Breast epithelium (tissue), 3 donors: Measurements from ENCODE around the gene ABCC4.
"Not testable (repeated sequence)": the region's sequence is repeated elsewhere in the genome, so short reads cannot be mapped to it uniquely, and the experiment has no call there.

Experiments used
- POLR2A ChIP-seq: fragments of 450-650 bp; IDR thresholded peaks from one replicate; pipeline ENCODE4 v1.6.1; 2016; ENCODE audit warnings: antibody characterized with exemption, mild to moderate bottlenecking, moderate library complexity
- POLR2AphosphoS5 ChIP-seq, 3 donors: sonication (generic); formaldehyde crosslinking; IDR thresholded peaks; one replicate each; pipeline ENCODE4 v1.6.1; 2017; ENCODE audit warnings: antibody characterized with exemption in 3 of 3
- TF ChIP-seq, protein P1 (sequence below), 3 donors: fragments of 450-650 bp; IDR thresholded peaks; one replicate each; pipeline ENCODE4 v1.5.1; 2016 to 2017; ENCODE audit warnings: antibody characterized with exemption in 3 of 3, mild to moderate bottlenecking in 3 of 3, moderate library complexity in 3 of 3

DNA sequence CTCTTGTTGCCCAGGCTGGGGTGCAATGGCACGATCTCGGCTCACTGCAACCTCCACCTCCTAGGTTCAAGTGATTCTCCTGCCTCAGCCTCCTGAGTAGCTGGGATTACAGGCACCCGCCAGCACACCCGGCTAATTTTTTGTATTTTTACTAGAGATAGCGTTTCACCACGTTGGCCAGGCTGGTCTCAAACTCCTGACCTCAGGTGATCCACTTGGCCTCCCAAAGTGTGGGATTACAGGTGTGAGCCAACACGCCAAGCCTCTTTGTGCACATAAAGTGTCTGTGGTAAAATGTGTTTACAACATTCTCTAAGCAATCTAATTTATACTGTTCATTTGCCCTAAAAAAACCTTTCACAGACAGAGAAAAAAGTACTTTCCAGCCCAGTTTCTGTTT lies 29.2 kb downstream of the ABCC4 start:
- TF ChIP-seq, protein P1, sequence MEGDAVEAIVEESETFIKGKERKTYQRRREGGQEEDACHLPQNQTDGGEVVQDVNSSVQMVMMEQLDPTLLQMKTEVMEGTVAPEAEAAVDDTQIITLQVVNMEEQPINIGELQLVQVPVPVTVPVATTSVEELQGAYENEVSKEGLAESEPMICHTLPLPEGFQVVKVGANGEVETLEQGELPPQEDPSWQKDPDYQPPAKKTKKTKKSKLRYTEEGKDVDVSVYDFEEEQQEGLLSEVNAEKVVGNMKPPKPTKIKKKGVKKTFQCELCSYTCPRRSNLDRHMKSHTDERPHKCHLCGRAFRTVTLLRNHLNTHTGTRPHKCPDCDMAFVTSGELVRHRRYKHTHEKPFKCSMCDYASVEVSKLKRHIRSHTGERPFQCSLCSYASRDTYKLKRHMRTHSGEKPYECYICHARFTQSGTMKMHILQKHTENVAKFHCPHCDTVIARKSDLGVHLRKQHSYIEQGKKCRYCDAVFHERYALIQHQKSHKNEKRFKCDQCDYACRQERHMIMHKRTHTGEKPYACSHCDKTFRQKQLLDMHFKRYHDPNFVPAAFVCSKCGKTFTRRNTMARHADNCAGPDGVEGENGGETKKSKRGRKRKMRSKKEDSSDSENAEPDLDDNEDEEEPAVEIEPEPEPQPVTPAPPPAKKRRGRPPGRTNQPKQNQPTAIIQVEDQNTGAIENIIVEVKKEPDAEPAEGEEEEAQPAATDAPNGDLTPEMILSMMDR (IDR thresholded peaks at IDR 0.05): not testable (repeated sequence)
- TF ChIP-seq POLR2AphosphoS5 (IDR thresholded peaks at IDR 0.05); POLR2A: not testable (repeated sequence)
